Astrocyte of the spinal cord (primary cell): ENCODE data around the gene GSDME.

ENCODE experiments used
- DNase-seq: peaks from one replicate; pipeline ENCODE4 v3.0.0; 2011; ENCODE audit warnings: low read depth, low spot score
- H3K4me3 ChIP-seq: 2 replicates; pipeline ENCODE4 v1.5.1; 2011; ENCODE audit warnings: low read depth, mild to moderate bottlenecking, low read length, moderate library complexity
- CTCF ChIP-seq: IDR thresholded peaks from 2 replicates; pipeline ENCODE4 v1.5.1; 2012; ENCODE audit warnings: low read depth, mild to moderate bottlenecking, low read length, inconsistent platforms
- in situ Hi-C: cut with HindIII; loops from 2 replicates; pipeline ENCODE4 v1.10.0; 2017; ENCODE audit warnings: low sequenced_read_pairs

GSDME gene

DNA sequence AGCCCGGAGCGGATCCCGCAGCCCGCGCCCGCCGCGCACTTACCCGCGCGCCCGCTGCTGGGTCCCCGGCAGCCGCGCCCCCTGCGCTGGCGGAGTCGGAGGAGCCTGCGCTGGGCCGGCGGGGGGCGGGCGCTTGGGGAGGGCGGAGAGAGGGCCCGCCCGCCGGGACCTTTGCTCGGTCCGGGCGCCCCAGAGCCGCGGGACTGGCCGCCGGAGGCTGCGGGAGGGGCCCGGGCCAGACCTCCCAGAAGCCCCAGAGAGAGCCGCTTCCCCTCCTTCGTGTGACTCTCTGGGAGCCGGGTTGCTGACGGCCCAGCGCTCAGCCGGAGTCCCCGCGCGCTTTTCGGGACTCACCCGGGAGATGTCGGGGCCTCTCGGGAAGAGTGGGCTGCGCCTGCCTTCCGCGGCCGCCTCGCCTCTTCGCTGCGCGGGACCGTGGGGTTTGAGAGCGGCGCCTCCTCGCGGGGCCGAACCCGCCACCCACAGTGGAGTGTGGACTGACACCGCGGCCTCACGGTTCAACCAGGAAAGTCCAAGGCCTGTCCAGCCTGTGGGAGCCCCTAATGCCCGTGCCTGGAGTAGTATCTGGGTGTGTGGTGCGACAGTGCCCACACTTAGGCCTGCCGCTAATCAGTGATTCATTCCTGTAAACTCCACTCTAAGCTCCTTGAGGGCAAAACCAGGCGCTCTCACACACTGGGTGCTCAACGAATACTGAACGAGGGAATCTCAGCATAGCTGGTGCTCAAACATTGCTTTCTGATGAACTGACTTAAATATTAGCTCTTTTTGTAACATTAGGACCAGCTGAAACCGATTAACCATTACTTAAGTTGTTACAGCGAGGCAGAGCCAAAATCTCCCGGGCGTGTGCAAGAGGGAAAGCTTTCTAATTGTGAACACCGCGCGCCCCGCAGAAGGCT lies at the start of gene GSDME:
Gene GSDME, minus strand, starts transcription at position 112 of the 923 bp plus-strand sequence. CDS start 7,690 bp downstream, outside the sequence.
- TF ChIP-seq CTCF, result no peak
- in situ Hi-C loops, result no loop called here
- peak within 1 kb of the TSS; percentile 66 for H3K4me3 ChIP-seq
- peak; percentile 61 for DNase-seq

DNA sequence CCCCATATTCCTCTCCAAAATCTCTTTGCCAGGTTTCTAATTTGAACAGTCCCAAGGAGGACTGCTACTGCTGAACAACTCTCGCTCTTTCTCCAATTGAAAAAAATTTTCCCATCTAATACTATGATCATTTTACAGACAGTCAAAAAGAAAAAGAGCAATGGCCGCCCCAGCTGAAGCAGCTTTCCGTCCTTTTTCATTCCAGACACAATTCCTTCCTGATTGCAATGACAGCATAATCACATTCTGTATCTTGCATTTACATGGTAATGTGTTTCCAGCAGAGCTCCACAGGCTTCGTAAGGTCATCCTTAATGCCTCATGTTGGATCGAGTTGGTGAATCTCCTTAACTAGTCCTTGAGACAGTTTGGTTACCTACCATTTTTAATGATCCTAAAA lies 45.0 kb upstream of the GSDME start:
- no peak for TF ChIP-seq CTCF
- H3K4me3 ChIP-seq, result no peak overlapping the region
- in situ Hi-C loops, result no loop called here
- DNase-seq, result no peak

- in situ Hi-C loops, result no loop called here
- no peak overlapping the region for H3K4me3 ChIP-seq
- no peak for TF ChIP-seq CTCF
- DNase-seq, result no peak
Observed at GRCh38 chr7:24801883-24802282, 44.6 kb upstream of the GSDME start.

DNA sequence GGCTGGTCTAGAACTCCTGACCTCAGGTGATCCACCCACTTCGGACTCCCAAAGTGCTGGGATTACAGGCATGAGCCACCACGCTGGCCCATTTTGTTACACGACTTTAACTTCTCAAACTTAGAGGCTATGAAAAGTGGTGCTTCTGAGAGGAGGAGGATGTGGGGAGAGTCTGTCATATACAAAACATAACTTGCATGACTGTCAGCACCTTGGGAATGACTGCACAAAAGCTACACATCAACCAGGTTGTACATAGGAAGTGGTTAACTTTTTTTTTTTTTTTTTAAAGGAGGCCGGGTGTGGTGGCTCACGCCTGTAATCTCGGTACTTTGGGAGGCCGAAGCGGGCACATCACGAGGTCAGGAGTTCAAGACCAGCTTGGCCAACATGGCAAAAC lies 43.4 kb upstream of the GSDME start:
- no peak for TF ChIP-seq CTCF
- no peak overlapping the region for H3K4me3 ChIP-seq
- DNase-seq, result no peak
- in situ Hi-C loops, result no loop called here

DNA sequence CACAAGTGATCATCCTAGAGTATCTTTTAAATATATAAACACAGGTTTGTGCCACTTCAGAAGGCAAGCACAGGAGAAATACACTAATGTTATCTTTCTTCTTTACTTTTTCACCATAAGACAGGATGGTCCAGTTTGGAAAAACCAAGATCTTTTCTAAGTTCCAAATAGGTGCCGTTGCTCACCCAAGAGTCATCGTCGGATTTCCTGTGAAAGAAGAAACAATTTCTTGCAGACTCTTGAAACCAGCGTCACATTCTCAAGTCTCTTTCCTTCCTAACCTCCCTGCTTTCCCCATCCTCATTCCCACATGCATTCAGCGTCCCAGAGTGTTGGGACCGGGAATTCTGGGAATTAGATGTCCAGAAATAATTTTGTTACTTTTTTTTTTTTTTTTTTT lies 42.8 kb upstream of the GSDME start:
- DNase-seq, result no peak
- no peak overlapping the region for H3K4me3 ChIP-seq
- TF ChIP-seq CTCF, result no peak
- in situ Hi-C loops, result no loop called here

GRCh38 chr7:24799506-24799905 lies 42.2 kb upstream of the GSDME start:
- H3K4me3 ChIP-seq, result no peak overlapping the region
- no peak for TF ChIP-seq CTCF
- in situ Hi-C loops, result no loop called here
- no peak for DNase-seq
